Measurements from ENCODE around the gene YIF1A.

DNA sequence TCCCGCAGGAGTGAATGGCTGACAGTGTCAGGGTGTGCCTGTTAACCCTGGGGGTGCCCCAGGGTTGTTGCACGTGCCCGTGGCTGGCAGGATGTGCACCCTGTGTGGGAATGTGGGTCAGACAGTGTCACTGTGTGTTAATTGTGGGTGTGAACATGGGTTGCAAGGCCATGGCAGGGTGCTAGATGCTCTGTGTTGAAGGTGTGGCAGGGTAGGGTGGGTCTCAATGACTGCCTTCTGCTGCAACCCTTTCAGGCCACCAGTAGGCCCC lies 39.0 kb upstream of the YIF1A start:
- TF ChIP-seq SCRT2 (tag by site-specific recombination; IDR thresholded peaks at IDR 0.05) = no peak
- TF ChIP-seq, protein P1, sequence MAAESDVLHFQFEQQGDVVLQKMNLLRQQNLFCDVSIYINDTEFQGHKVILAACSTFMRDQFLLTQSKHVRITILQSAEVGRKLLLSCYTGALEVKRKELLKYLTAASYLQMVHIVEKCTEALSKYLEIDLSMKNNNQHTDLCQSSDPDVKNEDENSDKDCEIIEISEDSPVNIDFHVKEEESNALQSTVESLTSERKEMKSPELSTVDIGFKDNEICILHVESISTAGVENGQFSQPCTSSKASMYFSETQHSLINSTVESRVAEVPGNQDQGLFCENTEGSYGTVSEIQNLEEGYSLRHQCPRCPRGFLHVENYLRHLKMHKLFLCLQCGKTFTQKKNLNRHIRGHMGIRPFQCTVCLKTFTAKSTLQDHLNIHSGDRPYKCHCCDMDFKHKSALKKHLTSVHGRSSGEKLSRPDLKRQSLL (tag by site-specific recombination; IDR thresholded peaks at IDR 0.05) = no peak
- TF ChIP-seq, protein P2, sequence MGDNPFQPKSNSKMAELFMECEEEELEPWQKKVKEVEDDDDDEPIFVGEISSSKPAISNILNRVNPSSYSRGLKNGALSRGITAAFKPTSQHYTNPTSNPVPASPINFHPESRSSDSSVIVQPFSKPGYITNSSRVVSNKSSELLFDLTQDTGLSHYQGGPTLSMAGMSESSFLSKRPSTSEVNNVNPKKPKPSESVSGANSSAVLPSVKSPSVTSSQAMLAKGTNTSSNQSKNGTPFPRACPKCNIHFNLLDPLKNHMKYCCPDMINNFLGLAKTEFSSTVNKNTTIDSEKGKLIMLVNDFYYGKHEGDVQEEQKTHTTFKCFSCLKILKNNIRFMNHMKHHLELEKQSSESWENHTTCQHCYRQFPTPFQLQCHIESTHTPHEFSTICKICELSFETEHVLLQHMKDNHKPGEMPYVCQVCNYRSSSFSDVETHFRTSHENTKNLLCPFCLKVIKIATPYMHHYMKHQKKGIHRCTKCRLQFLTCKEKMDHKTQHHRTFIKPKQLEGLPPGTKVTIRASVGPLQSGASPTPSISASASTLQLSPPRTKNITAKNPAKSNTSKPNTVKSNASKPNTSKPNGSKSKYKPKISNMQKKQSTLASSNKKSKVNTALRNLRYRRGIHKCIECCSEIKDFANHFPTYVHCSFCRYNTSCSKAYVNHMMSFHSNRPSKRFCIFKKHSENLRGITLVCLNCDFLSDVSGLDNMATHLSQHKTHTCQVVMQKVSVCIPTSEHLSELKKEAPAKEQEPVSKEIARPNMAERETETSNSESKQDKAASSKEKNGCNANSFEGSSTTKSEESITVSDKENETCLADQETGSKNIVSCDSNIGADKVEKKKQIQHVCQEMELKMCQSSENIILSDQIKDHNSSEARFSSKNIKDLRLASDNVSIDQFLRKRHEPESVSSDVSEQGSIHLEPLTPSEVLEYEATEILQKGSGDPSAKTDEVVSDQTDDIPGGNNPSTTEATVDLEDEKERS (tag by site-specific recombination; IDR thresholded peaks at IDR 0.05) = no peak

Data from HEK293 (cell line).